T-cell (primary cell): ENCODE results near the gene TTLL13. TPM values are rescaled to one million over a fixed set of nuclear protein-coding genes. Genes with fewer than 3 reads are reported as not detected.

Experiments
- ATAC-seq, 4 experiments: fragments of 200-7000 bp in 3 of 4; fragments of 150-1000 bp in 1 of 4; cut with Tn5 transposase; replicated peaks in 1 of 4; 1 replicate in 3 of 4; 2 replicates in 1 of 4; pipeline ENCODE4 v1.10.0; 2021; ENCODE audit warnings: moderate library complexity in 3 of 4, mild to moderate bottlenecking in 2 of 4, moderate number of reproducible peaks in 1 of 4
- CTCF ChIA-PET, 2 donors: fragments of 300-600 bp; sonication (Branson Sonifier 250); formaldehyde crosslinking; loops; one replicate each; lab custom pipeline; 2022; ENCODE audit warnings: antibody characterized with exemption in 2 of 2; lab: Charles Lee
- POLR2A ChIA-PET, 2 donors: fragments of 300-600 bp; sonication (Branson Sonifier 250); formaldehyde crosslinking; loops; one replicate each; lab custom pipeline; 2022; ENCODE audit warnings: antibody characterized with exemption in 2 of 2; lab: Charles Lee
- DNase-seq, 35 experiments: peaks; one replicate each; pipeline versions ENCODE4 v3.0.0 to v3.0.0-alpha.2; 2013 to 2023
- H3K27ac ChIP-seq: one replicate; pipeline ENCODE4 v1.5.1; 2013; ENCODE audit warnings: low read length
- H3K27me3 ChIP-seq, 2 experiments: replicated peaks in 1 of 2; 1 replicate in 1 of 2; 2 replicates in 1 of 2; pipeline versions ENCODE4 v1.6.1 to v1.7.0; 2013; ENCODE audit warnings: low read length in 1 of 2, mixed read lengths in 1 of 2; ENCODE audit not compliant: control insufficient read depth in 2 of 2, insufficient read depth in 2 of 2; ENCODE audit errors: extremely low read depth in 1 of 2
- H3K36me3 ChIP-seq, 2 donors: 1 replicate in 1 of 2; 2 replicates in 1 of 2; pipeline versions ENCODE4 v1.6.1 to v1.7.0; 2013; ENCODE audit warnings: low read length in 1 of 2; ENCODE audit not compliant: control insufficient read depth in 2 of 2, insufficient read depth in 1 of 2; ENCODE audit errors: extremely low read depth in 1 of 2
- H3K4me1 ChIP-seq, 2 experiments: 1 replicate in 1 of 2; 2 replicates in 1 of 2; pipeline versions ENCODE4 v1.6.1 to v1.7.0; 2013; ENCODE audit warnings: low read length in 2 of 2, mixed read lengths in 1 of 2; ENCODE audit not compliant: insufficient read depth in 2 of 2, control insufficient read depth in 1 of 2; ENCODE audit errors: extremely low read depth in 1 of 2
- H3K4me3 ChIP-seq, 2 donors: 1 replicate in 1 of 2; 2 replicates in 1 of 2; pipeline versions ENCODE4 v1.5.1 to v1.7.0; 2013; ENCODE audit warnings: mild to moderate bottlenecking in 2 of 2, low read length in 1 of 2, moderate library complexity in 1 of 2; ENCODE audit not compliant: control insufficient read depth in 1 of 2; ENCODE audit errors: extremely low read depth in 1 of 2
- H3K9me3 ChIP-seq: 2 replicates; pipeline ENCODE4 v1.7.0; 2013
- H3K27ac Mint-ChIP-seq, 2 donors: one replicate each; pipeline ENCODE4 v1.8.0; 2020 to 2021; ENCODE audit warnings: mild to moderate bottlenecking in 2 of 2, mixed read lengths in 2 of 2
- H3K27me3 Mint-ChIP-seq, 2 donors: one replicate each; pipeline ENCODE4 v1.8.0; 2021 to 2022; ENCODE audit warnings: mixed read lengths in 2 of 2
- H3K36me3 Mint-ChIP-seq: one replicate; pipeline ENCODE4 v1.8.0; 2021; ENCODE audit warnings: mixed read lengths
- H3K4me1 Mint-ChIP-seq, 3 donors: one replicate each; pipeline ENCODE4 v1.8.0; 2020 to 2022; ENCODE audit warnings: mixed read lengths in 3 of 3, mild to moderate bottlenecking in 1 of 3
- H3K4me3 Mint-ChIP-seq, 3 donors: one replicate each; pipeline ENCODE4 v1.8.0; 2020 to 2022; ENCODE audit warnings: mild to moderate bottlenecking in 3 of 3, mixed read lengths in 3 of 3, moderate library complexity in 3 of 3
- H3K9me3 Mint-ChIP-seq, 3 donors: one replicate each; pipeline ENCODE4 v1.8.0; 2020 to 2022; ENCODE audit warnings: mixed read lengths in 3 of 3
- WGBS: methylation state at CpG from one replicate; pipeline ENCODE4 v1.1.5; 2013; ENCODE audit warnings: missing lambda C conversion rate; ENCODE audit not compliant: insufficient coverage; 5-methylcytosine and 5-hydroxymethylcytosine counted together
- total RNA-seq, 35 experiments: library from RNA in 6 of 35; stranded (reverse) in 6 of 35; fragments of 120-200 nt in 1 of 35; gene quantifications; one replicate each; pipeline versions ENCODE4 v1.2.1 to v1.2.4 and lab custom pipeline; 2013 to 2026

The TTLL13 gene
- total RNA-seq, 5 donors from 2014 or later (not counting 1 experiment from before 2014, with no cell fraction given): 0.46 to 1.7 (median 0.70) TPM

- no peak overlapping the region for H3K27ac ChIP-seq
- Mint-ChIP-seq H3K4me3 (peak overlapping the region in 1 of 3 donors; percentile 96), H3K4me1 (peaks cover 21 to 27% (median 24%) of the 10 kb centered on the region in 3 donors), H3K27ac (peak overlapping the region in 1 of 2 donors; percentile 11), H3K27me3 (no peaks in the 10 kb centered on the region), H3K9me3 (no peaks in the 10 kb centered on the region), H3K36me3 (peaks cover 9% of the 10 kb centered on the region)
- 94% methylated on average over 4 of the region's 7 CpGs for WGBS
- DNase-seq (no peak), ATAC-seq (no peak)
- peaks cover 0 to 8% of the 10 kb centered on the region in 2 donors for H3K36me3 ChIP-seq
- no peaks in the 10 kb centered on the region for H3K9me3 ChIP-seq
- CTCF ChIA-PET: interaction anchor here in 1 of 2 donors (0.6 to 0.7 kb wide), 2 partner anchors 18 to 1125 kb away, joined by 3 read pairs; no protein-coding TSS in a partner anchor
- H3K4me3 ChIP-seq: no peak overlapping the region
- POLR2A ChIA-PET: no interaction called here
- peaks cover 13 to 26% of the 10 kb centered on the region in 2 experiments for H3K4me1 ChIP-seq
- H3K27me3 ChIP-seq: peaks cover 0 to 4% of the 10 kb centered on the region in 2 experiments
Measured at GRCh38 chr15:90203473-90203872, 45.9 kb upstream of the TTLL13 start.

DNA sequence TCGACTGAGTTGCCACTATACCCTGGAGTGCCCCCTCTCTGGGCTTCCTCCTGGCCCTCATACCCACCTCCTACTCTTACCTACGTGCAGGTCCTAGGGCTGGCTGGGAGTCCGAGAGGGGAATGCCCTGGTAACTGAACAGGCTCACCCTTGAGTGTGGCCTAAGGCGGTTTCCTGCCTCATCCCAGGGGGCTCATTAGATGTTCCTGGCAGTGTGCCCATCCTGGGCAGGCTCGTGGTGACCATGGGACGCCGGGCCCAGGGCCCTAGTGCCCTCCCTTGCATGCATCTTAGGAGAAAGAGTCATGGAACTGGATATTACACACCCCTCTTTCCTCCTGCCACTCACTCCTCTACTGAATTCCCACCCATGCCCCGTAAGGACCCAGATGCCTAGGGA is 45.4 kb upstream of the TTLL13 start:
- CTCF ChIA-PET: no interaction called here
- Histone ChIP-seq H3K4me1 (peaks cover 13 to 26% of the 10 kb centered on the region in 2 experiments), H3K4me3 (no peak overlapping the region), H3K27me3 (peaks cover 0 to 4% of the 10 kb centered on the region in 2 experiments), H3K36me3 (peaks cover 0 to 8% of the 10 kb centered on the region in 2 donors), H3K9me3 (no peaks in the 10 kb centered on the region), H3K27ac (no peak overlapping the region)
- H3K36me3 Mint-ChIP-seq: peaks cover 9% of the 10 kb centered on the region
- POLR2A ChIA-PET: interaction anchor here in 1 of 2 donors (0.7 kb wide), 1 partner anchor 622 kb away, joined by 4 read pairs; no protein-coding TSS in a partner anchor
- H3K4me3 Mint-ChIP-seq: no peak overlapping the region
- no peaks in the 10 kb centered on the region for H3K27me3 Mint-ChIP-seq
- H3K9me3 Mint-ChIP-seq: no peaks in the 10 kb centered on the region
- no peak for ATAC-seq
- no peak for DNase-seq
- H3K4me1 Mint-ChIP-seq: peaks cover 23 to 28% (median 27%) of the 10 kb centered on the region in 3 donors
- H3K27ac Mint-ChIP-seq: no peak overlapping the region
- 94% methylated on average over 5 of the region's 8 CpGs for WGBS

DNA sequence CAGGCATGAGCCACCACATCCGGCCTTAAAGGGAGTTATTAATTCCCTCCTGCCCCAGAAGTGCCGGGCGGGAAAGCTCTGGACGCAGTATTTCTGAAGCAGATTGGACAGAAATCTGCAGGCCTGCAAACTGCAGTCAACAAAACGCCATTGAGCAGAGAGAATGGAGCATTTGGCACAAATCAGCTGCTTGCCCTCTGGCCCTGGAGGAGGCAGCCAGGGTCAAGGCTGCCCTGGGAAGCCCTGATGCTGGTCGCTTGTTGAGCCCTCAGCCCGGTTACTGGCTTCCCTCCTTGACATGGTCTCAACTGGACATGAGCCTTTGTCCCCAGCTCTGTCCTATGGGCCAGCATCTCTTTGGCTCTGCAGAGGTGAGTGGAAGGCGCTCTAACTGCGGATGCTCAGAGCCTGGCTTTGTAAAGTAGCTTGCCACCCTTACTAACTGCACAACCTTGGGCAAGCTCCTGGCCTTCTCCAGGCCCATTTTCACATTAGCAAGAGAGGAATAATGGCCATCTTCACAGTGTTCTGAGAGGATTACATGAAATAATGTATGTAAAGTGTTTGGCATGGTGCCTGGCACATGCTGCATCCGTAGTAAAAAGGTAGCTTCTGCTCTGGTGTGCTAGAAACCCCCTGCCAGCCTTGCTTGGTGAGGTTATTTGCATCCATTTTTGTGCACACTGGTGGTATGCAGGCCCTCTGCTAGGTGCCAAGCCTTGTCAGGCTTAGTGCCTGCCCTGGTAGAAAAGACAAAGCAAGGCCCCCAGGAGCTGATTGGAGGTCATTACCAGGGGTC is 44.1 kb upstream of the TTLL13 start:
- H3K27ac ChIP-seq: no peak overlapping the region
- H3K9me3 ChIP-seq: no peaks in the 10 kb centered on the region
- H3K4me1 ChIP-seq: peaks cover 13 to 34% of the 10 kb centered on the region in 2 experiments
- Mint-ChIP-seq H3K4me3 (no peak overlapping the region), H3K9me3 (no peaks in the 10 kb centered on the region), H3K27ac (no peak overlapping the region), H3K27me3 (no peaks in the 10 kb centered on the region), H3K4me1 (peaks cover 29 to 36% (median 35%) of the 10 kb centered on the region in 3 donors), H3K36me3 (peaks cover 18% of the 10 kb centered on the region)
- WGBS: 96% methylated on average over 9 of the region's 10 CpGs
- ATAC-seq (no peak), DNase-seq (no peak)
- H3K36me3 ChIP-seq: peaks cover under 1 to 10% of the 10 kb centered on the region in 2 donors
- CTCF ChIA-PET: no interaction called here
- POLR2A ChIA-PET: interaction anchor here in 1 of 2 donors (0.6 to 1.7 kb wide), 2 partner anchors 10 to 12 kb away, joined by 4 to 5 read pairs; no protein-coding TSS in a partner anchor
- H3K4me3 ChIP-seq: no peak overlapping the region
- peaks cover 0 to 4% of the 10 kb centered on the region in 2 experiments for H3K27me3 ChIP-seq

- H3K4me1 Mint-ChIP-seq: peaks cover 28 to 37% (median 37%) of the 10 kb centered on the region in 3 donors
- H3K4me1 ChIP-seq: peaks cover 13 to 29% of the 10 kb centered on the region in 2 experiments
- H3K9me3 ChIP-seq: no peaks in the 10 kb centered on the region
- H3K36me3 ChIP-seq: peaks cover 6 to 11% of the 10 kb centered on the region in 2 donors
- H3K9me3 Mint-ChIP-seq: no peaks in the 10 kb centered on the region
- CTCF ChIA-PET: no interaction called here
- H3K4me3 Mint-ChIP-seq: no peak overlapping the region
- no peak for DNase-seq
- peaks cover 23% of the 10 kb centered on the region for H3K36me3 Mint-ChIP-seq
- peaks cover 0 to 4% of the 10 kb centered on the region in 2 experiments for H3K27me3 ChIP-seq
- ATAC-seq: no peak
- H3K27me3 Mint-ChIP-seq: no peaks in the 10 kb centered on the region
- POLR2A ChIA-PET: interaction anchor here in 1 of 2 donors (0.5 to 1.7 kb wide), 3 partner anchors 9 to 52 kb away, joined by 4 to 5 read pairs (median 4); no protein-coding TSS in a partner anchor
- 100% methylated on average over 3 of the region's 5 CpGs for WGBS
- H3K27ac Mint-ChIP-seq: no peak overlapping the region
- no peak overlapping the region for H3K4me3 ChIP-seq
- H3K27ac ChIP-seq: no peak overlapping the region
Measured at GRCh38 chr15:90205886-90206285, 43.5 kb upstream of the TTLL13 start.

DNA sequence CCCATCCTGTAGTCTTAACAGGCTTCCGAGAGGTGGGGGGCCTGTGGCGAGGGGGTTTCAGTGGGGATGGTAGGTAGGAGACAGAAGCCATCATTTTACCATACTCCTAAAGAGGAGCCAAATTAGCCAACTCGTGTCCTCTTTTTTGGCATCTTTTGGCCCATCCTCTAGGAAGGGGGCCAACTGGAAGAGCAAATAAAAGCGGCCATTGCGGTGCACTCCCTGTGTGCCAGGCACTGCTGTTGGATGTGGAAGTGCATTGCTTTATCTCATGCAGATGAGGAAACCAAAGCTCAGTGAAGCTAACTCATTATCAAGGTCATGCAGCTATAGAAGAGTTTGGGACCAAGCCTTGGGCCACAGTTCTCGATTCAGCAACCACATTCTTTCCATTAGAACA is 42.1 kb upstream of the TTLL13 start:
- no peak overlapping the region for H3K4me3 Mint-ChIP-seq
- no peaks in the 10 kb centered on the region for H3K9me3 Mint-ChIP-seq
- H3K27me3 Mint-ChIP-seq: no peaks in the 10 kb centered on the region
- ATAC-seq: no peak
- ChIA-PET POLR2A (no interaction called here), CTCF (interaction anchor here in 1 of 2 donors (1.0 kb wide), 1 partner anchor 41 kb away, joined by 3 read pairs; no protein-coding TSS in a partner anchor)
- H3K36me3 ChIP-seq: peaks cover 6 to 13% of the 10 kb centered on the region in 2 donors
- H3K9me3 ChIP-seq: no peaks in the 10 kb centered on the region
- peaks cover 30 to 48% (median 42%) of the 10 kb centered on the region in 3 donors for H3K4me1 Mint-ChIP-seq
- peaks cover 7 to 35% of the 10 kb centered on the region in 2 experiments for H3K4me1 ChIP-seq
- no peak overlapping the region for H3K27ac ChIP-seq
- no peaks in the 10 kb centered on the region for H3K27me3 ChIP-seq
- WGBS: 83% methylated on average over 1 of the region's 6 CpGs
- no peak overlapping the region for H3K27ac Mint-ChIP-seq
- H3K36me3 Mint-ChIP-seq: peaks cover 23% of the 10 kb centered on the region
- no peak overlapping the region for H3K4me3 ChIP-seq
- DNase-seq: no peak

- CTCF ChIA-PET: interaction anchor here in 1 of 2 donors (0.8 kb wide), 1 partner anchor 42 kb away, joined by 3 read pairs; no protein-coding TSS in a partner anchor
- Mint-ChIP-seq H3K4me1 (peaks cover 20 to 38% (median 34%) of the 10 kb centered on the region in 3 donors), H3K4me3 (no peak overlapping the region), H3K36me3 (peaks cover 23% of the 10 kb centered on the region), H3K27ac (no peak overlapping the region), H3K9me3 (no peaks in the 10 kb centered on the region), H3K27me3 (no peaks in the 10 kb centered on the region)
- Histone ChIP-seq H3K4me1 (peaks cover 0 to 27% of the 10 kb centered on the region in 2 experiments), H3K27ac (no peak overlapping the region), H3K4me3 (no peak overlapping the region), H3K36me3 (peaks cover 6 to 16% of the 10 kb centered on the region in 2 donors), H3K9me3 (no peaks in the 10 kb centered on the region), H3K27me3 (no peaks in the 10 kb centered on the region)
- DNase-seq (no peak), ATAC-seq (no peak)
- POLR2A ChIA-PET: interaction anchor here in 1 of 2 donors (0.6 kb wide), 1 partner anchor 10 kb away, joined by 5 read pairs; no protein-coding TSS in a partner anchor
- WGBS: 97% methylated on average over 5 of the region's 6 CpGs
Measured at GRCh38 chr15:90208356-90208755, 41.0 kb upstream of the TTLL13 start.
